ENCODE measurements around the gene NID1. TPM values are rescaled to one million over a fixed set of nuclear protein-coding genes. Genes with fewer than 3 reads are reported as not detected.

The NID1 gene
- total and polyA plus RNA-seq, 9 of the 15 experiments (the other 6 are each of a cell fraction or from before 2014, with no cell fraction given) = 0.22 TPM; not detected in 8

GRCh38 chr1:236103646-236104218, 38.8 kb upstream of the NID1 start (continued):
- TF ChIP-seq CREB3 (tag; conservative IDR thresholded peaks at IDR 0.05; ENCODE audit: low read depth) (no peak), RFX5 (IDR thresholded peaks at IDR 0.05; ENCODE audit: low read depth, low read length) (0 out of 2 replicates have a peak, but pooled peaks have one; percentile 36), ZKSCAN1 (IDR thresholded peaks at IDR 0.05; ENCODE audit: low read depth, low read length) (no peak), HOXB6 (CRISPR knock-in tag; IDR thresholded peaks at IDR 0.05; ENCODE audit: borderline replicate concordance) (no peak), MYBL2 (IDR thresholded peaks at IDR 0.05; ENCODE audit: low read depth) (no peak), MYBL2 (CRISPR knock-in tag; IDR thresholded peaks at IDR 0.05; ENCODE audit: borderline replicate concordance) (no peak), HDAC3 (IDR thresholded peaks at IDR 0.05; ENCODE audit: borderline replicate concordance, partially characterized antibody) (peak; percentile 45), ZNF12 (CRISPR knock-in tag; IDR thresholded peaks at IDR 0.05) (no peak), MAFK (IDR thresholded peaks at IDR 0.05; ENCODE audit: low read length) (0 out of 2 replicates have a peak, but pooled peaks have one; percentile 15), POLR2B (IDR thresholded peaks at IDR 0.05; ENCODE audit: low read depth, partially characterized antibody) (no peak), BMI1 (IDR thresholded peaks at IDR 0.05; ENCODE audit: low read length) (no peak), TBP (optimal IDR thresholded peaks at IDR 0.05; ENCODE audit: low read depth, low read length) (peak; percentile 18), RCOR1 (IDR thresholded peaks at IDR 0.05; ENCODE audit: borderline replicate concordance in 1 of 2, low read depth in 2 of 2, low read length in 2 of 2) (peak in 1 of 2 experiments; percentile 67; a peak in 2 of 4 replicates), RB1 (IDR thresholded peaks at IDR 0.05; ENCODE audit: low read depth) (peak; percentile 65), NFE2 (IDR thresholded peaks at IDR 0.05; ENCODE audit: low read depth) (0 out of 2 replicates have a peak, but pooled peaks have one; percentile 16), POLR2A (conservative IDR thresholded peaks at IDR 0.05) (no peak), TRIM24 (IDR thresholded peaks at IDR 0.05) (no peak), JUND (IDR thresholded peaks at IDR 0.05; ENCODE audit: borderline replicate concordance, low read depth, low read length) (0 out of 2 replicates have a peak, but pooled peaks have one; percentile 17), JUND (tag; IDR thresholded peaks at IDR 0.05; ENCODE audit: borderline replicate concordance, low read depth, low read length) (no peak), DLX4 (CRISPR knock-in tag; IDR thresholded peaks at IDR 0.05) (no peak), ZNF717 (CRISPR knock-in tag; IDR thresholded peaks at IDR 0.05) (no peak), MNT (conservative IDR thresholded peaks at IDR 0.05) (peak; percentile 55 to 57; a peak in 3 of 4 replicates), GTF2B (IDR thresholded peaks at IDR 0.05; ENCODE audit: extremely low read depth, insufficient read length) (no peak), TOE1 (IDR thresholded peaks at IDR 0.05; ENCODE audit: borderline replicate concordance) (0 out of 2 replicates have a peak, but pooled peaks have one; percentile 18), TOE1 (CRISPR knock-in tag; IDR thresholded peaks at IDR 0.05; ENCODE audit: borderline replicate concordance, low read depth) (no peak), MEIS2 (IDR thresholded peaks at IDR 0.05; ENCODE audit: partially characterized antibody) (peak; percentile 63)

Data from K562 (cell line).